Parathyroid adenoma (tissue), 2 donors: Measurements from ENCODE around the gene MLPH.

Experiments
- H2AFZ ChIP-seq: fragments of 300-600 bp; sonication (generic); one replicate; pipeline ENCODE4 v1.7.0; 2017; ENCODE audit warnings: antibody characterized with exemption, mild to moderate bottlenecking
- H3K27ac ChIP-seq: fragments of 300-600 bp; sonication (generic); one replicate; pipeline ENCODE4 v1.7.0; 2017
- H3K27me3 ChIP-seq: fragments of 300-600 bp; sonication (generic); one replicate; pipeline ENCODE4 v1.7.0; 2017; ENCODE audit warnings: low read length; ENCODE audit not compliant: control insufficient read depth, insufficient read depth
- H3K36me3 ChIP-seq: fragments of 300-600 bp; sonication (generic); one replicate; pipeline ENCODE4 v1.7.0; 2017; ENCODE audit warnings: low read length; ENCODE audit not compliant: control insufficient read depth, insufficient read depth
- H3K4me1 ChIP-seq: fragments of 300-600 bp; sonication (generic); one replicate; pipeline ENCODE4 v1.7.0; 2017; ENCODE audit warnings: control low read depth
- H3K4me2 ChIP-seq: fragments of 300-600 bp; sonication (generic); one replicate; pipeline ENCODE4 v1.7.0; 2017; ENCODE audit warnings: low read length
- H3K4me3 ChIP-seq: fragments of 300-600 bp; sonication (generic); one replicate; pipeline ENCODE4 v1.7.0; 2017; ENCODE audit warnings: low read depth, low read length
- H3K79me2 ChIP-seq: fragments of 300-600 bp; sonication (generic); one replicate; pipeline ENCODE4 v1.7.0; 2017; ENCODE audit warnings: control low read depth
- H3K9ac ChIP-seq: fragments of 300-600 bp; sonication (generic); one replicate; pipeline ENCODE4 v1.7.0; 2017; ENCODE audit warnings: mild to moderate bottlenecking
- H3K9me3 ChIP-seq: fragments of 300-600 bp; sonication (generic); one replicate; pipeline ENCODE4 v1.7.0; 2017; ENCODE audit warnings: low read length; ENCODE audit not compliant: control insufficient read depth
- CTCF ChIP-seq: fragments of 300-600 bp; sonication (generic); IDR thresholded peaks from one replicate; pipeline ENCODE4 v1.7.0; 2017; ENCODE audit warnings: antibody characterized with exemption, mild to moderate bottlenecking
- donor health status: primary hyperparathyroidism.

The MLPH gene

DNA sequence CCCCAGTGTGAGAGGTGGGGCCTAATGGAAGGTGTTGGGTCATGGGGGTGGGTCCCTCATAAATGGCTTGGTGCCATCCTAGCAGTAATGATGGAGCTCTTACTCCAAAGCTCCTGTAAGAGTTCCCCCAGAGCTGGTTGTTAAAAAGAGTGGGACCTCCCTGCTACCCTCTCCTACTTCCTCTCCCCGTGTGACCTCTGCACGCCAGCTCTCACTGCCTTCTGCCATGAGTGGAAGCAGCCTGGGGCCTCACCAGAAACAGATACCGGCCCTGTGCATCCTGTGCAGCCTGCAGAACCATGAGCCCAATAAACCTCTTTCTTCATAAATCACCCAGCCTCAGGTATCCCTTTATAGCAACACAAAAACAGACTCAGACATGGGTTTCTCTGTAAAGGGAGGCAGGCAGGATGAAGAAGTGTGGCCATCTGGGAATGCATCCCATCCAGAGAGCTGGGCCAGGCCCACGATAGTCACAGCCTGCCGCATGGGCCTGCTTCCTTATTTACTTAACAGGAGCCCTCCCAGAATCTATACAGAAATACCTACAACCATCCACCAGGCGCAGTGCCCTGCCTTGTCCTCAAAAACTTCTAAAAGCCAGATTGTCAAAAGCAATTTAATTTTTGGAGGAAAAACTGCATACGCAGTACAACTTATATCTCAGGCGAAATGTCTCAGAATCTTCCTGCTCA lies 86.8 kb downstream of the MLPH start:
- no peak for TF ChIP-seq CTCF
- no peaks in the 10 kb centered on the region for H3K9me3 ChIP-seq
- no peak overlapping the region for H3K9ac ChIP-seq
- H3K27ac ChIP-seq = no peak overlapping the region
- H3K4me1 ChIP-seq = peaks cover 16% of the 10 kb centered on the region
- H3K36me3 ChIP-seq = no peaks in the 10 kb centered on the region
- H3K79me2 ChIP-seq = peaks cover 6% of the 10 kb centered on the region
- H2AFZ ChIP-seq = no peak overlapping the region
- H3K27me3 ChIP-seq = no peaks in the 10 kb centered on the region
- H3K4me2 ChIP-seq = no peak overlapping the region
- H3K4me3 ChIP-seq = no peak overlapping the region

- Histone ChIP-seq H3K9me3 (no peaks in the 10 kb centered on the region), H3K27ac (no peak overlapping the region), H3K4me3 (no peak overlapping the region), H2AFZ (no peak overlapping the region), H3K9ac (no peak overlapping the region), H3K36me3 (no peaks in the 10 kb centered on the region), H3K79me2 (peaks cover 6% of the 10 kb centered on the region), H3K27me3 (no peaks in the 10 kb centered on the region), H3K4me2 (no peak overlapping the region), H3K4me1 (peaks cover 16% of the 10 kb centered on the region)
- no peak for TF ChIP-seq CTCF
Observed at GRCh38 chr2:237574467-237574866, 87.4 kb downstream of the MLPH start.

- Histone ChIP-seq H3K27ac (no peak overlapping the region), H3K4me2 (no peak overlapping the region), H3K9ac (no peak overlapping the region), H3K4me1 (peaks cover 16% of the 10 kb centered on the region), H3K36me3 (no peaks in the 10 kb centered on the region), H3K27me3 (no peaks in the 10 kb centered on the region), H3K4me3 (no peak overlapping the region), H3K79me2 (peaks cover 6% of the 10 kb centered on the region), H2AFZ (no peak overlapping the region), H3K9me3 (no peaks in the 10 kb centered on the region)
- TF ChIP-seq CTCF = no peak
Observed at GRCh38 chr2:237574894-237575868, 88.1 kb downstream of the MLPH start.

GRCh38 chr2:237575869-237576862 lies 89.1 kb downstream of the MLPH start:
- H3K9ac ChIP-seq = no peak overlapping the region
- no peaks in the 10 kb centered on the region for H3K27me3 ChIP-seq
- no peak overlapping the region for H3K27ac ChIP-seq
- no peak overlapping the region for H2AFZ ChIP-seq
- peaks cover 16% of the 10 kb centered on the region for H3K4me1 ChIP-seq
- H3K9me3 ChIP-seq = no peaks in the 10 kb centered on the region
- H3K4me3 ChIP-seq = no peak overlapping the region
- H3K4me2 ChIP-seq = no peak overlapping the region
- H3K79me2 ChIP-seq = peaks cover 12% of the 10 kb centered on the region
- no peaks in the 10 kb centered on the region for H3K36me3 ChIP-seq
- TF ChIP-seq CTCF = no peak
